ENCODE results near the gene USH1C. TPM values are rescaled to one million over a fixed set of nuclear protein-coding genes. Genes with fewer than 3 reads are reported as not detected.

USH1C gene
- total and polyA plus RNA-seq, 4 donors, result 0.09 to 1.3 (median 0.75) TPM

GRCh38 chr11:17533341-17533740 is 10.9 kb downstream of the USH1C start:
- no peak overlapping the region for H3K9ac ChIP-seq (ENCODE audit: low read depth in 1 of 2, low read length in 2 of 2)
- no peaks in the 10 kb centered on the region for H3K9me3 ChIP-seq (ENCODE audit: control insufficient read depth in 4 of 4, low read length in 3 of 4)
- TF ChIP-seq HNF4A (conservative IDR thresholded peaks at IDR 0.05), result no peak
- TF ChIP-seq TAF1 (conservative IDR thresholded peaks at IDR 0.05), result no peak
- no peak for TF ChIP-seq ATF3 (IDR thresholded peaks at IDR 0.05)
- TF ChIP-seq, protein P1, sequence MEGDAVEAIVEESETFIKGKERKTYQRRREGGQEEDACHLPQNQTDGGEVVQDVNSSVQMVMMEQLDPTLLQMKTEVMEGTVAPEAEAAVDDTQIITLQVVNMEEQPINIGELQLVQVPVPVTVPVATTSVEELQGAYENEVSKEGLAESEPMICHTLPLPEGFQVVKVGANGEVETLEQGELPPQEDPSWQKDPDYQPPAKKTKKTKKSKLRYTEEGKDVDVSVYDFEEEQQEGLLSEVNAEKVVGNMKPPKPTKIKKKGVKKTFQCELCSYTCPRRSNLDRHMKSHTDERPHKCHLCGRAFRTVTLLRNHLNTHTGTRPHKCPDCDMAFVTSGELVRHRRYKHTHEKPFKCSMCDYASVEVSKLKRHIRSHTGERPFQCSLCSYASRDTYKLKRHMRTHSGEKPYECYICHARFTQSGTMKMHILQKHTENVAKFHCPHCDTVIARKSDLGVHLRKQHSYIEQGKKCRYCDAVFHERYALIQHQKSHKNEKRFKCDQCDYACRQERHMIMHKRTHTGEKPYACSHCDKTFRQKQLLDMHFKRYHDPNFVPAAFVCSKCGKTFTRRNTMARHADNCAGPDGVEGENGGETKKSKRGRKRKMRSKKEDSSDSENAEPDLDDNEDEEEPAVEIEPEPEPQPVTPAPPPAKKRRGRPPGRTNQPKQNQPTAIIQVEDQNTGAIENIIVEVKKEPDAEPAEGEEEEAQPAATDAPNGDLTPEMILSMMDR (IDR thresholded peaks at IDR 0.05; ENCODE audit: low read depth, low read length, missing input control), result no peak
- TF ChIP-seq ZBTB33 (IDR thresholded peaks at IDR 0.05), result no peak
- no peak for TF ChIP-seq FOXA1 (IDR thresholded peaks at IDR 0.05)
- TF ChIP-seq JUND (IDR thresholded peaks at IDR 0.05), result no peak
- DNase-seq (ENCODE audit: low spot score), result no peak
- no peaks in the 10 kb centered on the region for H3K36me3 ChIP-seq (ENCODE audit: control insufficient read depth in 4 of 4, insufficient read depth in 3 of 4, low read depth in 1 of 4, low read length in 3 of 4)
- WGBS, result 74% methylated on average over 6 of the region's 6 CpGs
- H3K27me3 ChIP-seq (ENCODE audit: control insufficient read depth in 4 of 4, insufficient read depth in 4 of 4, low read length in 3 of 4), result no peaks in the 10 kb centered on the region
- no peak overlapping the region for H3K4me3 ChIP-seq (ENCODE audit: low read depth in 1 of 3, low read length in 3 of 3)
- H3K4me1 ChIP-seq (ENCODE audit: control insufficient read depth in 4 of 4, insufficient read depth in 4 of 4, low read length in 3 of 4), result no peaks in the 10 kb centered on the region
- H3K27ac ChIP-seq (ENCODE audit: low read depth in 1 of 2, low read length in 2 of 2), result no peak overlapping the region

DNA sequence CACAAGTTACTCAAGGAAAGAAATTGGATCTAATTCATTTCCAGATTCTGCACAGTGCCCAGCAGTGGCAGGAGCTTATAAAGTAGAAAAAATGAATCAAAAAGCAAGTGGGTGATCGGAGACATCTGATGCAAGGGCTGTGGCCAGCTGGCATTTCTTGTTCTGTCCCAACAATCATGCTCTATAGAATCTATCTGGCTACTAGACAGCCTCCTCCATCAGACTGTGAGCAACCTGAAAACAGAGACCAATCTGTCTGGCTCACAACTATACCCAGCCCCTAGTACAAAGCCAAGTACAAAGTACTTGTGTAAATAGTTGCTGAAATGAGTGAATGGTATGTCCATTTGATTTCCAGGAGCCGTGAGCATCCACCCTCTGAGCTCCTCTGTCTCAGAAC is 11.4 kb downstream of the USH1C start:
- no peak overlapping the region for H3K27ac ChIP-seq (ENCODE audit: low read depth in 1 of 2, low read length in 2 of 2)
- no peak overlapping the region for H3K9ac ChIP-seq (ENCODE audit: low read depth in 1 of 2, low read length in 2 of 2)
- no peaks in the 10 kb centered on the region for H3K9me3 ChIP-seq (ENCODE audit: control insufficient read depth in 4 of 4, low read length in 3 of 4)
- DNase-seq (ENCODE audit: low spot score), result no peak
- TF ChIP-seq RAD21 (IDR thresholded peaks at IDR 0.05), result no peak
- H3K4me1 ChIP-seq (ENCODE audit: control insufficient read depth in 4 of 4, insufficient read depth in 4 of 4, low read length in 3 of 4), result no peaks in the 10 kb centered on the region
- H3K27me3 ChIP-seq (ENCODE audit: control insufficient read depth in 4 of 4, insufficient read depth in 4 of 4, low read length in 3 of 4), result no peaks in the 10 kb centered on the region
- H3K4me3 ChIP-seq (ENCODE audit: low read depth in 1 of 3, low read length in 3 of 3), result no peak overlapping the region
- 84% methylated on average over 2 of the region's 2 CpGs for WGBS
- H3K36me3 ChIP-seq (ENCODE audit: control insufficient read depth in 4 of 4, insufficient read depth in 3 of 4, low read depth in 1 of 4, low read length in 3 of 4), result no peaks in the 10 kb centered on the region

DNA sequence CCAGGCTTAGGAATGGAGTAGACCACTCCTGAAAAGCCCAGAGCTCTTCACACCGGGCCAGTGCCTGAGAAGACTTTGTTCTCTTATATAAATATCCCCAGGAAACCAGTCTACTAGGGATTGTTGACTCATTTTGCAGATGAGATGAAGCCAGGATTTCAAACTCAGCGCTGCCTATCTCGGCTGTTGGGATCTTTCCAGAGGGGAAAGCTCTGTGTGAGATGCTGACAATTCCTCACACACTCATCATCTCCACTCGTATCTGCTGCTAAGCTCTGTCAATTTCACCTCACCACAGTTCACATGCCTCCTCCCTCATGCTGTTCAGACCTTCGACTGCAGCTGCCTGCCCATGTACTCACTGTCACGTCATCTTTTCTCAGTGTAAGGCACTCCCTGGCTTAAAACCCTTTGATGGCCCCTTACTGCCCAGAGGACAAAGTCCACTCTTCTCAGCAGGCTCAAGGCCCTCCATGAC is 12.5 kb downstream of the USH1C start:
- Histone ChIP-seq H3K4me1 (ENCODE audit: control insufficient read depth in 4 of 4, insufficient read depth in 4 of 4, low read length in 3 of 4) (no peaks in the 10 kb centered on the region), H3K27me3 (ENCODE audit: control insufficient read depth in 4 of 4, insufficient read depth in 4 of 4, low read length in 3 of 4) (no peaks in the 10 kb centered on the region), H3K36me3 (ENCODE audit: control insufficient read depth in 4 of 4, insufficient read depth in 3 of 4, low read depth in 1 of 4, low read length in 3 of 4) (no peaks in the 10 kb centered on the region), H3K4me3 (ENCODE audit: low read depth in 1 of 3, low read length in 3 of 3) (no peak overlapping the region), H3K9me3 (ENCODE audit: control insufficient read depth in 4 of 4, low read length in 3 of 4) (no peaks in the 10 kb centered on the region), H3K9ac (ENCODE audit: low read depth in 1 of 2, low read length in 2 of 2) (no peak overlapping the region), H3K27ac (ENCODE audit: low read depth in 1 of 2, low read length in 2 of 2) (no peak overlapping the region)
- DNase-seq (ENCODE audit: low spot score), result no peak
- TF ChIP-seq JUND (IDR thresholded peaks at IDR 0.05) (no peak), ATF3 (IDR thresholded peaks at IDR 0.05) (no peak), RAD21 (IDR thresholded peaks at IDR 0.05) (no peak), ZBTB33 (IDR thresholded peaks at IDR 0.05) (no peak), EGR1 (IDR thresholded peaks at IDR 0.05; ENCODE audit: low read depth in 2 of 2) (no peak), NR2F2 (IDR thresholded peaks at IDR 0.05) (no peak)
- WGBS, result 50% methylated on average over 6 of the region's 6 CpGs
